SJCRH30 (cell line): Measurements from ENCODE around the gene DNMT3A. TPM values are rescaled to one million over a fixed set of nuclear protein-coding genes. Genes with fewer than 3 reads are reported as not detected.

Source experiments
- DNase-seq, 2 experiments: peaks; one replicate each; pipeline ENCODE4 v3.0.0-alpha.2; 2015 to 2020
- H3K27ac ChIP-seq: fragments of 250-450 bp; sonication (Bioruptor Pico); 2 replicates; pipeline ENCODE4 v1.5.1; 2020; ENCODE audit warnings: mild to moderate bottlenecking, moderate library complexity
- H3K27me3 ChIP-seq: fragments of 250-450 bp; sonication (Bioruptor Pico); 2 replicates; pipeline ENCODE4 v1.5.1; 2020; ENCODE audit warnings: mild to moderate bottlenecking, moderate library complexity
- H3K36me3 ChIP-seq: fragments of 250-450 bp; sonication (Bioruptor Pico); 2 replicates; pipeline ENCODE4 v1.5.1; 2020; ENCODE audit warnings: mild to moderate bottlenecking, moderate library complexity
- H3K4me1 ChIP-seq: fragments of 250-450 bp; sonication (Bioruptor Pico); 2 replicates; pipeline ENCODE4 v1.5.1; 2020; ENCODE audit warnings: mild to moderate bottlenecking, moderate library complexity
- H3K4me3 ChIP-seq: fragments of 250-450 bp; sonication (Bioruptor Pico); 2 replicates; pipeline ENCODE4 v1.5.1; 2020; ENCODE audit warnings: mild to moderate bottlenecking, moderate library complexity
- H3K9me3 ChIP-seq: fragments of 250-450 bp; sonication (Bioruptor Pico); replicated peaks from 2 replicates; pipeline ENCODE4 v1.5.1; 2020; ENCODE audit warnings: mild to moderate bottlenecking, moderate library complexity
- total RNA-seq: library from RNA; depleted of rRNA; stranded (reverse); fragments of >200 nt; shearing (Covaris generic); gene quantifications from 2 replicates; pipeline ENCODE4 v1.2.3, GENCODE V29; 2014

Gene DNMT3A
- total RNA-seq, 1 experiment from 2014 or later = 32.8 TPM

DNA sequence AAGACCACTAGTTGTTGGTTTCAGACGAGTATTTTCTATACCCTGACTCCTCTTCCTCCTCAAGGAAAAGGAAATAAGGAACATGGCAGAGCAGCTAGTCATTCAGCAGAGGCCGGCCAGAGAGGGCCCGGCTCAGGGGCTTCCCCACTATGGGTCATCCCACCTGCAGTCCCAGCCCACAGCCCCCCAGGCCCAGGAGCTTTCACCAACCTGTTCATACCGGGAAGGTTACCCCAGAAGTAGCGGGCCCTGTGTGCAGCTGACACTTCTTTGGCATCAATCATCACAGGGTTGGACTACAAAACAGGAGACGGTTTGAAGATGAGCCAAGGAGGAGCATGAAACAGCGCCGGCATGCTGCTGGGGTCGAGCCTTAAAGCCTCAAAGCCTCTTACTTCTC lies 102.8 kb downstream of the DNMT3A start:
- Histone ChIP-seq H3K4me1 (no peaks in the 10 kb centered on the region), H3K4me3 (no peak overlapping the region), H3K36me3 (peaks cover 74% of the 10 kb centered on the region), H3K27ac (no peak overlapping the region), H3K27me3 (no peaks in the 10 kb centered on the region), H3K9me3 (no peaks in the 10 kb centered on the region)
- DNase-seq = no peak

GRCh38 chr2:25237764-25238163 lies 104.0 kb downstream of the DNMT3A start:
- Histone ChIP-seq H3K27ac (no peak overlapping the region), H3K4me1 (no peaks in the 10 kb centered on the region), H3K27me3 (no peaks in the 10 kb centered on the region), H3K36me3 (peaks cover 69% of the 10 kb centered on the region), H3K9me3 (no peaks in the 10 kb centered on the region), H3K4me3 (no peak overlapping the region)
- no peak for DNase-seq

DNA sequence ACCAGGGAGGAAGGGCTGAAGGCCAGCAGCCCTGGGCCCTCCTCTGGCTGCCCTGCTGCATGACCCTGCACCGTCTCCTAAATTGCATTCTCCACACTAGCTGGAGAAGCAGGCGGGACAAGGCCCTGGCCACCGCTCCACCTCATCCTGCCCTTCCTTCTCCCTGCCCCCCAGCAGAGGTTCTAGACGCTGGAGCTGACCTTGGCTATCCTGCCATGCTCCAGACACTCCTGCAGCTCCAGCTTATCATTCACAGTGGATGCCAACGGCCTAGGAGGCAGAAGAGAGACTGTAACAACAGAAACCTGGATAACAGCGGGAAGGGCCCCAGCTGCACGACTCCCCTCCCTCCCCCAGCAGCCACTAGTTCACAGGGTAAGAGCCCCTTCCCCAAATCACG lies 105.0 kb downstream of the DNMT3A start:
- Histone ChIP-seq H3K9me3 (no peaks in the 10 kb centered on the region), H3K27me3 (no peaks in the 10 kb centered on the region), H3K36me3 (peaks cover 58% of the 10 kb centered on the region), H3K4me1 (no peaks in the 10 kb centered on the region), H3K27ac (no peak overlapping the region), H3K4me3 (no peak overlapping the region)
- no peak for DNase-seq

GRCh38 chr2:25234738-25235137 lies 107.0 kb downstream of the DNMT3A start:
- DNase-seq = no peak
- Histone ChIP-seq H3K9me3 (no peaks in the 10 kb centered on the region), H3K27me3 (no peaks in the 10 kb centered on the region), H3K4me3 (no peak overlapping the region), H3K27ac (no peak overlapping the region), H3K4me1 (no peaks in the 10 kb centered on the region; the same call in 1 of the 2 replicates), H3K36me3 (peaks cover 41% of the 10 kb centered on the region)

DNA sequence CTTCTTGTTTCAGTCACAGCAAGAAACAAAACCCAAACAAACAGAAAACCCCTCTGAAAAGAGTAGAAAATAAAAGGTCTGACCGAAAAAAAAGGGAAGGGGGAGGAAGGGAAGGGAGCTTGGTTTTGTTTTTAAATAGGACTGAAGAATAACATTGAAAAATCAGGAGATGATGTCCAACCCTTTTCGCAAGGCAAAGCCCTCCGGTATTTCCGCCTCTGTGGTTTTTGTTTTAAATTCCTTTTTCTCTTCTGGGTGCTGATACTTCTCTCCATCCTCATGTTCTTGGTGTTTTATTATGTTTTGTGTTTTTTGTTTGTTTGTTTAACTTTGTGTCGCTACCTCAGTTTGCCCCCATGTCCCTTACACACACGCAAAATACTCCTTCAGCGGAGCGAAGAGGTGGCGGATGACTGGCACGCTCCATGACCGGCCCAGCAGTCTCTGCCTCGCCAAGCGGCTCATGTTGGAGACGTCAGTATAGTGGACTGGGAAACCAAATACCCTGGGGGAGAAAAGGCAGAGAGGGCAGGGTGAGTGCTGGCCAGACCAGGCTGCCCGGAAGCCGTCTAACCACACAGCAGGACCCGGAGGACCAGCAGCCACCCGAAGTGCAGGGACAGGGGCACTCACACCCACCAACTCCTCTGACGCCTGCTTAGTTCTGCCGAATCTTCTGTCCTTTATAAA lies 107.7 kb downstream of the DNMT3A start:
- Histone ChIP-seq H3K36me3 (peaks cover 34% of the 10 kb centered on the region), H3K4me3 (no peak overlapping the region), H3K27ac (no peak overlapping the region), H3K4me1 (peaks cover 2% of the 10 kb centered on the region; the same call in 1 of the 2 replicates), H3K27me3 (no peaks in the 10 kb centered on the region), H3K9me3 (no peaks in the 10 kb centered on the region)
- DNase-seq = no peak

DNA sequence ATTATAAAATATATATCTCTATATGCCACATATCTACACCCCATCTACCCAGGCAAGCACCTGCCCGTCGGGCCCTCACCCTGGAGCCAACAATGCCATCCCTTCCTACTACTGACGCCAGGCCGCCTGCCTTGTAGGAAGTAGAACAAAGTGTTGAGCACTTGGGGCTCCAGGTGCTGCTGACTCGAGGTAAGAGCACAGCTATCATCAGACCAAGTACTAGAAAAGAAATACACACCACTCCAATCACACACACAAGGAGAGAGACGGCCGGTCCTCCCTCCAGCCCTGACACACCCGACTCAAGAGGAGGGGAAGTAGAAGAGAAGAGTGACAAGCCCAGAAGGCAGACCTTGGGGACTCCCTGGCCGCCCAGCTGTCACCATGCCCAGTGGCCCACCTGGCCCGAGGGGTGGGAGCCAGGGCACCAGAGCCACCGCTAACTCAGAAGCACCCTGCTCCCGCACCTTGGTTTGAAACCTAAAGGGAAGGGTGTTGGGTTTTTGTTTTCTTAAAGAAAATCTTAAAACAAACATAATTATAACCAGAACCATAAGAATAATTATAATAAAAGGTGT lies 109.4 kb downstream of the DNMT3A start:
- peaks cover 23% of the 10 kb centered on the region for H3K36me3 ChIP-seq

DNA sequence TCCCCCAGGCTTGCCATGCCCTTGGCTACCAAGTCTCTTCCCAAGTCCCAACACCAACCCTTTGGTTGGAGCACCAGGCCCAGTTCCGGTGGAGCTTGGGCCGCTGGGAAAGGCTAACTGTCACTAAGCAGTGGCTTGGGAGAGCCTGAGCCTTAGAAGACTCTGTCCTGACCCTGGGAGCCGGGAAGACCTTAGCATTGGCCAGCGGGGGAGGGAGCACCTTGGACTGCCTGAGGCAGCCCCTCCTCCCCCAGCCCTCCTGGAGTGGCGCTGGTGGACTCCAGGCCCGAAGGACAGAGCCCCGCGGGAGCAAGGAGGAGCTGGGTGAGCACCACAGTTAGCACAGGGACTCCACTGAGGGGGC lies 110.8 kb downstream of the DNMT3A start:
- Histone ChIP-seq H3K9me3 (no peaks in the 10 kb centered on the region), H3K27ac (no peak overlapping the region), H3K36me3 (peaks cover 12% of the 10 kb centered on the region), H3K4me1 (peaks cover 13% of the 10 kb centered on the region), H3K4me3 (no peak overlapping the region), H3K27me3 (no peaks in the 10 kb centered on the region)
- DNase-seq = no peak

More for the DNA sequence above, 109.4 kb downstream of the DNMT3A start:
- Histone ChIP-seq H3K27ac (no peak overlapping the region), H3K9me3 (no peaks in the 10 kb centered on the region), H3K27me3 (no peaks in the 10 kb centered on the region), H3K4me3 (no peak overlapping the region), H3K4me1 (peaks cover 13% of the 10 kb centered on the region)
- DNase-seq = no peak

DNA sequence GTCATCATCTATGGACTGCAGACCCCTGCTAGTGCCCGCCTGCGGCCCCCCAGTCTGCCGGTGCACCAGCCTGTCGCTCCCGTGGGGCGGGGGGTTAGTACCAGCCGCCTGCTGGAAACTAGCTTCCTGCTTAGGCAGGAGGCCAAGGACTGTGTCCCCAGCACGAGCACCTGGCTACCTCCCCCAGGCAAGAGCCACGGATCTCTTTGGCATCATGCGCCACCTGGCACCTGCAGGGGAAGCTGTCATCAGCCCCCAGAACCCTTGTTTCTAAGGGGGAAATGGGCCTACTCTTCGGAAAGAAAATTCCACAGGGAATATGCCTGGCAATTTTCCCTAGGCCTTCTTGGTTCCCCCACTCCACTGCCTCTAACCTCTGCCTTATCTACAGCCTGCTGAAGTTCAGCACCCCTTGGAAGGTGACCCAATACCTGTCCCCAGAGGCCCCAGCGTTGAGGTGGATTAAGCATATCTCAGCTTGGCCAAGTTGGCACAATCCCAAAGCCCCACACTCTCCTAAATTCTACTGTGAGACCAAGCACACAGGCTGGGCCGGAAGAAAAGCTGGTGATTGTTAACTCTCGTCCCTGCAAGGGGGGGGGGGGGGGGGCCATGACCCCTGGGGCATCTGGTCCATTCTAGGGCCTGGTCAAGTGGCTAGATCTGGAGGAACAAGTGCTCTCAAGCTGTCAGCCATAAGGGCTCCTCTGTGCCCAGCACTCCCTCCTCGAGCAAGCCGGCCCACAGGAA lies 111.4 kb downstream of the DNMT3A start:
- no peak for DNase-seq
- no peaks in the 10 kb centered on the region for H3K9me3 ChIP-seq
- H3K36me3 ChIP-seq = peaks cover 12% of the 10 kb centered on the region
- no peaks in the 10 kb centered on the region for H3K27me3 ChIP-seq
- no peak overlapping the region for H3K27ac ChIP-seq
- no peak overlapping the region for H3K4me3 ChIP-seq
- H3K4me1 ChIP-seq = peaks cover 13% of the 10 kb centered on the region

GRCh38 chr2:25229279-25230197 lies 112.2 kb downstream of the DNMT3A start:
- peak; percentile 64 to 77 for DNase-seq
- H3K27me3 ChIP-seq = no peaks in the 10 kb centered on the region
- peaks cover 12% of the 10 kb centered on the region; the same call in 1 of the 2 replicates for H3K36me3 ChIP-seq
- no peaks in the 10 kb centered on the region for H3K9me3 ChIP-seq
- H3K4me1 ChIP-seq = peaks cover 13% of the 10 kb centered on the region
- peak overlapping the region; percentile 18 for H3K4me3 ChIP-seq
- peak overlapping the region; percentile 41 for H3K27ac ChIP-seq

DNA sequence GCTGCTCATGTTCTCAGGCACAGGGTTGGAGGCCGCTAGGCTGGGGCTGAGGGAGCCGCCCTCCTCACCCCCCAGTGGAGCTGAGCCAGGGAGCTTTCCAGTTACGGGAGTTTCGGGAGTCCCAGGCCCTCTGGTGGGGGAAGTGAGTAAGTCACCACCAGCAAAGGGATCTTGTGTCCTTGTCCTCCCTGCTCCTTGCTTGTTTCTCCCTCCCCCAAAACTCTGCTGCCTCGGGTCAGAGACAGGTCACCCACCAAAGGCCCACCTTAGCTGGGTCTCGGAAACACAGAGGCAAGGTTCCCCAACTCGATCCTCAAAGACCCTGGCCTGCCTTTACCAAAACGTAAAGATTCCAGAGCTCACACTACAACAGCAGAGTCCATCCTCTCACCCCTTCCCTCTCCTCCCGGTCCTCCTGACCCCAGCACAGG lies 112.9 kb downstream of the DNMT3A start:
- Histone ChIP-seq H3K9me3 (no peaks in the 10 kb centered on the region), H3K27me3 (no peaks in the 10 kb centered on the region), H3K36me3 (peaks cover 6% of the 10 kb centered on the region; the same call in 1 of the 2 replicates), H3K4me3 (peak overlapping the region; percentile 18), H3K4me1 (peaks cover 13% of the 10 kb centered on the region), H3K27ac (peak overlapping the region; percentile 41)
- DNase-seq = peak; percentile 96 to 98

- no peak for DNase-seq
- Histone ChIP-seq H3K4me1 (peaks cover 13% of the 10 kb centered on the region), H3K9me3 (no peaks in the 10 kb centered on the region), H3K27ac (no peak overlapping the region), H3K27me3 (no peaks in the 10 kb centered on the region), H3K36me3 (no peaks in the 10 kb centered on the region), H3K4me3 (no peak overlapping the region)
Measured at GRCh38 chr2:25227576-25227975, 114.1 kb downstream of the DNMT3A start.

DNA sequence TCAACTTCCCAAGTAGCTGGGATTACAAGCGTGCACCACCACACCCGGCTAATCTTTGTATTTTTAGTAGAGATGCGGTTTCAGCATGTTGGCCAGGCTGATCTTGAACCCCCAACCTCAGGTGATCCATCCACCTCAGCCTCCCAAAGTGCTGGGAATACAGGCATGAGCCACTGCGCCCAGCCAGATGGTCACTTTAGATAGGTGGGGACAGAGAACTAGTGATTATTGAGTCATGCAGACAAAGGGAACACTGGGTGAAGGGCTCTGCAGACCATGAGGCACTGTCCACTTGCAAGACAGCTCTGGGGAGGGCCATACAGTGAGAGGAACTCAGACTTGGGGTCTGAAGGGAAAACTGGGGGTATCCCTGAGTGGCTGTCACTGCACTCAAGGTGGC lies 114.9 kb downstream of the DNMT3A start:
- Histone ChIP-seq H3K27ac (no peak overlapping the region), H3K27me3 (no peaks in the 10 kb centered on the region), H3K4me1 (peaks cover 13% of the 10 kb centered on the region)

DNA sequence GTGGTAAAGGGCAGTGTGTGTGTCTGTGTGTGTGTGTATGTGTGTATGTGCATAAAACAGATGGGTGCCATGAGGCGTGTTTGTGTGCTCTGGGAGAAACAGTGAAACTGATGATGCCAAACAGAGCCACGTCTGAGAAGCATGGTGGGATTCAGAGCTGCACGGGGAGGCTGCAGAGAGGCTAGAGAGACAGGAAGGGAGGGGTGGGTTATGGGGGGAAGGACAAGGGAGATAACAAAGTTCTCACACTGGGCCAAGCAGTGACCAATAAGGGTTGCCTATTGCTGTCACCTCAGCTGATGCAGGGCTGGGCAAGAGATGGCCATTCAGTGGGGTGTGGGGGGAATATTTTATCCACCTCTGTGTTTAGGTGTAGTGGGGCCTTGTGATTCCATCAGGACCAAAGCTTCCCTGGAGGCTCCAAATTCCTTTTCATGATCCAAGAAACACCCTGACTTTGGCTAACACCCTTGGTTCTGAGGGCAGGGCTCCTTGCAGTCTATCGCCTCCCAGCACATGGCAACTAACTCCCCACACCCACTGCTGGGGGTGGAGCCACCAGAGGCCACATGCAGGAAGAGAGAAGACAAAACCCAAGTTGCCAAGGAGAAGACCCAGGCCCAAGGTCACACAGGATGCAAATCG lies 119.1 kb downstream of the DNMT3A start:
- H3K27ac ChIP-seq = no peak overlapping the region
- no peak for DNase-seq
- no peaks in the 10 kb centered on the region for H3K36me3 ChIP-seq
- no peaks in the 10 kb centered on the region for H3K9me3 ChIP-seq
- H3K4me3 ChIP-seq = no peak overlapping the region
- peaks cover 1% of the 10 kb centered on the region; the same call in 1 of the 2 replicates for H3K4me1 ChIP-seq
- peaks cover 6% of the 10 kb centered on the region; the same call in 1 of the 2 replicates for H3K27me3 ChIP-seq

More for the DNA sequence above, 114.9 kb downstream of the DNMT3A start:
- no peak for DNase-seq
- Histone ChIP-seq H3K36me3 (no peaks in the 10 kb centered on the region), H3K9me3 (no peaks in the 10 kb centered on the region), H3K4me3 (no peak overlapping the region)

GRCh38 chr2:25221579-25221978 lies 120.1 kb downstream of the DNMT3A start:
- Histone ChIP-seq H3K36me3 (no peaks in the 10 kb centered on the region), H3K27ac (no peak overlapping the region), H3K27me3 (peaks cover 6% of the 10 kb centered on the region; the same call in 1 of the 2 replicates), H3K9me3 (no peaks in the 10 kb centered on the region), H3K4me1 (no peaks in the 10 kb centered on the region), H3K4me3 (no peak overlapping the region)
- no peak for DNase-seq
